ENCODE results near the gene WNT6.

Gene WNT6

GRCh38 chr2:218894151-218894879 is 34.7 kb downstream of the WNT6 start:
- H3K36me3 Mint-ChIP-seq (ENCODE audit: low read depth) = no peaks in the 10 kb centered on the region

GRCh38 chr2:218894880-218895157 is 35.2 kb downstream of the WNT6 start:
- H3K4me1 Mint-ChIP-seq = peaks cover 49% of the 10 kb centered on the region
- no peaks in the 10 kb centered on the region for H3K9me3 Mint-ChIP-seq
- H3K27me3 Mint-ChIP-seq (ENCODE audit: low read depth) = peaks cover 97% of the 10 kb centered on the region
- H3K4me3 Mint-ChIP-seq = peak overlapping the region; percentile 7 to 66 (median 27)
- no peak overlapping the region for H3K27ac Mint-ChIP-seq
- no peaks in the 10 kb centered on the region for H3K36me3 Mint-ChIP-seq (ENCODE audit: low read depth)
- TF ChIP-seq CTCF (IDR thresholded peaks at IDR 0.05; ENCODE audit: unreplicated experiment in 3 of 3) = no peak

More at GRCh38 chr2:218894151-218894879, 34.7 kb downstream of the WNT6 start:
- Mint-ChIP-seq H3K27me3 (ENCODE audit: low read depth) (peaks cover 97% of the 10 kb centered on the region), H3K9me3 (no peaks in the 10 kb centered on the region), H3K4me3 (peak overlapping the region; percentile 49 to 79 (median 66)), H3K27ac (no peak overlapping the region), H3K4me1 (peaks cover 49% of the 10 kb centered on the region)
- no peak for TF ChIP-seq CTCF (IDR thresholded peaks at IDR 0.05; ENCODE audit: unreplicated experiment in 3 of 3)

- Mint-ChIP-seq H3K4me1 (peaks cover 49% of the 10 kb centered on the region), H3K36me3 (ENCODE audit: low read depth) (no peaks in the 10 kb centered on the region), H3K9me3 (no peaks in the 10 kb centered on the region), H3K27me3 (ENCODE audit: low read depth) (peaks cover 98% of the 10 kb centered on the region), H3K4me3 (peak overlapping the region in 2 of 3 experiments; percentile 7 to 66), H3K27ac (peak overlapping the region in 1 of 3 experiments; percentile 24)
- TF ChIP-seq CTCF (IDR thresholded peaks at IDR 0.05; ENCODE audit: unreplicated experiment in 3 of 3) = no peak
Measured at GRCh38 chr2:218895326-218895725, 35.7 kb downstream of the WNT6 start.

GRCh38 chr2:218895759-218896500 is 36.3 kb downstream of the WNT6 start:
- TF ChIP-seq CTCF (IDR thresholded peaks at IDR 0.05; ENCODE audit: unreplicated experiment in 3 of 3) = no peak

GRCh38 chr2:218896501-218897393 is 37.1 kb downstream of the WNT6 start:
- peaks cover 97% of the 10 kb centered on the region for H3K27me3 Mint-ChIP-seq (ENCODE audit: low read depth)

More at GRCh38 chr2:218895759-218896500, 36.3 kb downstream of the WNT6 start:
- H3K27me3 Mint-ChIP-seq (ENCODE audit: low read depth) = peaks cover 98% of the 10 kb centered on the region
- H3K4me1 Mint-ChIP-seq = peaks cover 49% of the 10 kb centered on the region
- H3K36me3 Mint-ChIP-seq (ENCODE audit: low read depth) = no peaks in the 10 kb centered on the region
- H3K9me3 Mint-ChIP-seq = peaks cover 1% of the 10 kb centered on the region
- H3K4me3 Mint-ChIP-seq = peak overlapping the region; percentile 14 to 66 (median 35)
- peak overlapping the region in 1 of 3 experiments; percentile 24 for H3K27ac Mint-ChIP-seq

More at GRCh38 chr2:218896501-218897393, 37.1 kb downstream of the WNT6 start:
- H3K36me3 Mint-ChIP-seq (ENCODE audit: low read depth) = no peaks in the 10 kb centered on the region
- peaks cover 44% of the 10 kb centered on the region for H3K4me1 Mint-ChIP-seq
- peaks cover 6% of the 10 kb centered on the region for H3K9me3 Mint-ChIP-seq
- no peak for TF ChIP-seq CTCF (IDR thresholded peaks at IDR 0.05; ENCODE audit: unreplicated experiment in 3 of 3)
- no peak overlapping the region for H3K27ac Mint-ChIP-seq
- peak overlapping the region; percentile 35 to 64 (median 59) for H3K4me3 Mint-ChIP-seq
